NCI-H1417 treated with DMSO at 0.1 percent for 48 hours (cell line): ENCODE results near the gene SUPT3H.
"Not testable (repeated sequence)": the region's sequence is repeated elsewhere in the genome, so short reads cannot be mapped to it uniquely, and the experiment has no call there.

Experiments
- DNase-seq: peaks from one replicate; lab custom pipeline; 2025; lab: John Stamatoyannopoulos, UW

SUPT3H gene

DNA sequence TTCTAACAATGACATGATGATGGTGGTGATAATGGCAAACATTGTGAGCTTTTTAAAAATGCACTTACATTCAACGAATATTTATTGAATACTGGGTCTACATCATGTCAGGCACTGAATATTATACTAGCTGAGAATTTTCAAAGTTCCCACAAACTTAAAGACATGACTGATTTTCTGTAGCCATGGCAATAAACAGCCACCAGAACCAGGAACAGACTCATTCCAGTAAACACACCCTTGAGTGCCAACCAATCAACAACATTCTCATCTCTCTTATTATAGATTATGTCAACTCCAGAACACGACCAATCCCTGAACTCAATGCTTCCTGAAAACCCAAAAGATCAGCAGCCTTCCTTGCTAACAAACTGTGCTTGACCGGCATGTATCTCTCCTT is 262.0 kb downstream of the SUPT3H start:
- DNase-seq: no peak

DNA sequence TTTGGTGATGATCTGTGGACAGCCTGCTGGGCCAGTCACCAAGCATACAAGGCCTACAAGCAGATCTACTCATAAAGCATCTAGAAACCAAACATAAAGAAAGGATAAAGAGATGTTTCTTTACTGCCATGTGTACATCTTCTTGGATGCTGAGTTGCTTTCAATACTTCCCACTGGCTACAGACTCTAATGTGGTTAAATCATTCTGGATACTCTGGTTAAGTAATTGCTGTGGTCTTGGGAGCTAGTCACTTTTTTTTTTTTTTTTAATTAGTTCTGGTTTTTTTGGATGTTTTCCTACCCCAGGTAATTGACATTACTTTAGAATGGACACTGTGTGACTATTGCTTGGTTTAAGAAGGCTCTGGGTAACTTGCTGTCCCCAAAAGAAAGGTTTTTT is 265.0 kb downstream of the SUPT3H start:
- no peak for DNase-seq

DNA sequence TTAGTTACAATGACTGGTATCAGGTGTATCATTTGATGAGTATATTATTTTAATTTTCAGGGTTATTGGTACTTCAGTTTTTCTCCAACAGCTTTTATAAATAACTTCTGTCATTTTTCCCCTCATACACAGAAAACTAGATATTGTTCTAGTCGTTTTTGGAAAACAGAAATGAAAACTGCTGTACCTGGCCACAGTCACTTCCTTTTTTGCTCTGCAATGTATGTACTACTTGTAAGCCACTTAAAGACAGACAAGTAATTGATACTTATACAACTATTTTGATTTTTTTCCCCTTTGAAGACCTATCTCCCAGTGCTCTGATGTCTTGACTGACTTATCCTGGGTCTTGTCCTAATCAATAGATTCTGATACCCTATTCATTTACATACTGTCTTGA is 268.2 kb downstream of the SUPT3H start:
- DNase-seq: no peak

DNA sequence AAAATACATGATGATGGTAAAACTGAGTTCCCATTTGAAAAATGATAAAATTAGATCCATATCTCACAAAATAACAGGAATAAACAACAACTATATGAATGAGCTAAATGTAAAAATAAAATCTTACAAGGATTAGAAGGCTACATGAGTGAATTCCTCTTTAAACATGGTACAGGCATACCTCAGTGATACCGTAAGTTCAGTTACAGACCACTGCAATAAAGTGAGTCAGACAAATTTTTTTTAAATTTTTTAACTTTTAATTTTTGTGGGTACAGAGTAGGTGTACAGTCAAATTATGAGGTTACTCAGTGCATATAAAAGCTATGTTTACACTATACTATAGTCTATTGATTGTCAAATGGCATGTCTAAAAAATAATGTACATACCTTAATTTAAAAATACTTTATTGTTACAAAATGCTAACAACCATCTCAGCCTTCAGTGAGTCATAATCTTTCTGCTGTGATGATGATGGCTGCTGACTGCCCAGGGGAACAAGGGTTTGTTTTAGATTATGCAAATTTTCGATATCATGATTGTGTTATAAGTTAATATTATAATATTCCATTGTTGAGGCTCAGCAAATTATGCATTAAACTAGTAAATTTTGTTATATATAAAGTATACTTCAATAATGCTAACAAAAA is 272.4 kb downstream of the SUPT3H start:
- no peak for DNase-seq

DNA sequence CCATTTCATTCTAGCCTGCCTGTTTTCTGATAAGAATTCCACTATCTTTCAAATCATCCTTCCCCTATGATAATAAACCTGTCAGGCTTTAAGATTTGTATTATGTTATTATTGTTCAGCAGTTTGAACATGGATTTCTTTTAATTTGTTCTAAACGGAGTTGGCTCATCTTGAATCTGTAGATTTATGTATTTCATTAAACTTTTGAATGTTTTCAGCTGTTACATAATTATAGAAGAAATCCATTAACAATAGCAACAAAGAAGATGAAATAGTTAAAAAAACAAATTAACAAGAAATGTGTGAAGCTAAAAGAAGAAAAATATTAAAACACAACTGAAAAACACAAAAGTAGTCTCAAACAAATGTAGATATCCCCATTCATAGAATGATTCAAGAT is 273.3 kb downstream of the SUPT3H start:
- no peak for DNase-seq

DNA sequence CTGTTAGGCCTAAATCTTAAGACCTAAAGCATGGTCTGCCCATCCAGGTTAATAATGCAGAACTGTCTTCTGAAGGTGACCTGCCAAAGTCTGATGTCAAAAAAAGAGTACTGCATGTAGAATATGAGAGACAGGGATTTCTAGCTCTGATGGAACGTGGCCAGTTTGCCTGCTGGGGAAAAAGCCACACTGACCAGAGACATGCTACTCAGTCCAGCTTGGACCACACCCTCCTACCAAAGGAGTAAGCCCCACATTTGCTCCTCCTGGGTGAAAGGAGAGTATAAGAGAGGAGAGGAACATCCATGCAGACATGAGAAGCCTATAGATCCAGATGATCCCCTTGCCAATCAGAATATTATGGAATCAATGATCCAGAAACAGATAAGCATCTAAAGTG is 279.5 kb downstream of the SUPT3H start:
- no peak for DNase-seq

DNA sequence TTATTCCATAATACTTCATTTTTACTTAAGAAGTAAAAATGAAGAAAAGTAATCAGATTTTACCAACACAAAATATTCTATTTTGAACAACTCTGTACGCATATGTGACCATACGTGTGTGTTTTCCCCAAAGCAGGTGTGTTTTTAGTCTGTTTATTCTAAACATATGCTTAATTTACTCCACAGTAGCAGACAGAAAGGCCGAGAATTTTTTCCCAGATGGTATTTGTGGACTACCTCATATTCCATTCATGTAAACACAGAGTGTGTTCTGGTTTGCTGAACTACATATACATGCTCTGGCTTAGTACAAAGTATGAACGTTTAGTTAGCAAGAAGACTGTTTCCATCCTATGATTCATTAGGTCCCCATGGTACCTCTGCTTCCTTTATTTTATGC is 282.9 kb downstream of the SUPT3H start:
- DNase-seq: no peak

DNA sequence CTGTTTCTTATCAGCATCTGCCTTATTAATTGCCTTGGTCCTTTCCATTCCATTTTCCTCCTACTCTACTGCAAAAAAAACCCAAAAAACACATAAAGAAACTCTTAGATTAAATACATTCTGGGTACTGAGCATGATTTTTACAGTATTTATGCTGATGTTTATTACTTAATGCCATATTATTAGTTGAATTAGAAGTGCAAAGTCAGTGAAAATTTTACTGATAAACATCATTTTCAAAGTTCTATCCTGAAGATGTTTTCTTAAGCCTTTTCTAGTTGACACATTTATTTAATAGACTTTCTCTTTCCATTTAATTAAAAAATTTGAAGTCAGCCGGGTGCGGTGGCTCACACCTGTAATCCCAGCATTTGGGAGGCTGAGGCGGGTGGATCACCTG is 285.6 kb downstream of the SUPT3H start:
- no peak for DNase-seq

DNA sequence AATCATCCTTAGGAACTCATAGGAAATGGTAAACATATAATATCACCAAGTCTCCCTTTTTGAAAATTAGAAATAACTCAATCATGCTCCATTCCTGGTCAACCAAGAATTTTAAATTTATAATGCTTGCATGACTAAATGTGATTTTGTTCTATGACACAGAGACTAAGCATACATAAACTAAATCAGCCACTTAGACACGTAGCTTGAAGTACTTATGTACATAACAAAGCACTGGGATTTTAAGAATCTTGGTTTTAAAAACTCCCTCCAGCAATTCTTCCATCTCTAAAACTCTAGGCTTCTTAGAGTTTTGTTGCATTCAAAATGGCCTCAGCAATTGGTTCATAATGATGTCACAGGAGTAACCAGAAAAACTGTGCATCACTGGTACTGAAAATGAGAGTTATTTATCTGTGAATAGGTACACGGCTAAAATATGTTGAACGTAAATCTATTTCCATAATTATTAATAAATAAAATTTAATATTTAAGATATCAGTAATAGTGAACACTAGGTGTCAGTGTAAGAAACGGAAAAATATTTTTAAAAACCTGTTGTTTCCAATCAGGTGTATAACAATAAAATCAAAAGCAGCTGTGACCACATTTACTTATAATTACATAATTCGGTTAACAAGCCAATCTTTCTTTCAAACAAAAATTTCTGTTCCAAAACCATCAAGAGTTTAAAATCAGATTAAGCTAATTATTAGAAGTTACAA is 291.2 kb downstream of the SUPT3H start:
- no peak for DNase-seq

DNA sequence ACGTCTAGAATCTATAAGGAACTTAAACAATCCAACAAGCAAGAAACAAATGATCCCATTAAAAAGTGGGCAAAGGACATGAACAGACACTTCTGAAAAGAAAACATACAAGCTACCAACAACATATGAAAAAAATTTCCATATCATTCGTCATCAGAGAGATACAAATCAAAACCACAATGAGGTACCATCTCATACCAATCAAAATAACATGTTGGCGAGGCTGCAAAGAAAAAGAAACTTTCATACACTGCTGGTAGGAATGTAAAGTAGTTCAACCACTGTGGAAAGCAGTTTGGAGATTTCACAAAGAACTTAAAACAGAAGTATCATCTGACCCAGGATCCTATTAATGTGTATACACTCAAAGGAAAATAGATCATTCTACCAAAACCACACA is 293.5 kb downstream of the SUPT3H start:
- no peak for DNase-seq

DNA sequence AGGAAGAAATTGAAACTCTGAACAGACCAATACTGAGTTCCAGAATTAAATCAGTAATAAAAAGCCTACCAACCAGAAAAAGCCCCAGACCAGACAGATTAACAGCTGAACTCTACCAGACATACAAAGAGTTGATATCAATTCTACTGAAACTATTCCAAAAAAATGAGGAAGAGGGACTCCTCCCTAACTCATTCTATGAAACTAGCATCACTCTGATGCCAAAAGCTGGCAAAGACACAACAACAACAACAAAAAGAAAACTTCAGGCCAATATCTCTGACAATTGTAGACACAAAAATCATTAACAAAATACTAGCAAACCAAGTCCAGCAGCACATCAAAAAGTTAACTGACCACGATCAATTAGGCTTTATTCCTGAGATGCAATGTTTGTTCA is 295.6 kb downstream of the SUPT3H start:
- no peak for DNase-seq

DNA sequence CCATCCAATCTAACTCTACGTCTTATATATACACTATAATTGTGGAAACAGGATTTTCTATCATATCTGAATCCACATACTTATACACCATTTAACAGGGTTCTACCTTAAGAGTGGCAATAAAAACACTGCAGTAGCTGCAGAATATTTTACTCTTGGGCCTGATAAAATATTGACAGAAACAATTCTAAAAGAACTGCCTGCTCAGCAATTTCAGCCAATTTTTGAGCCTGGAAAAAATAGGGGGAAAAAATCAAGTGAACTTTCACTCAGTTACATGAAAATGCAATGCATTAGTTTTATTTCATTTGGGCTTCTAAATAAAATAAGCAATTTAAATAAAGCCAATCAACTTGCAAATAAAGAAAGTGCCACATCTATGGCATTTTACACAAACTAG is 296.1 kb downstream of the SUPT3H start:
- DNase-seq: no peak

DNA sequence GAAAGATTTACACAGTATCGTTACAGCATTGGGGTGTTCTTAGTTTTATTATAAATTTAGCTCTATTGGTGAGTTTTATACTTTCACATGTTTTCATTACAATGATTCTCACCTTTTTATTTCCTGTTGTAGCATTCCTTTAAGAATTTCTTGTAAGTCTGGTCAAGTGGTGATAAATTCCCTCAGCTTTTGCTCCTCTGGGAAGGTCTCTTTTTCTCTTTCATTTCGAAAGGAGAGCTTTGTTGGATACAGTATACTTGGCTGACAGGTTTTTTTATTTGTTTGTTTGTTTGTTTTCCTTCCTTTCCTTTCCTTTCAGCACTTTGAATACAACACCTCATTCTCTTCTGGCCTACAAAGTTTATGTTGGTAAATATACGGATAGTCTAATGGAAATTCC is 299.3 kb downstream of the SUPT3H start:
- no peak for DNase-seq

DNA sequence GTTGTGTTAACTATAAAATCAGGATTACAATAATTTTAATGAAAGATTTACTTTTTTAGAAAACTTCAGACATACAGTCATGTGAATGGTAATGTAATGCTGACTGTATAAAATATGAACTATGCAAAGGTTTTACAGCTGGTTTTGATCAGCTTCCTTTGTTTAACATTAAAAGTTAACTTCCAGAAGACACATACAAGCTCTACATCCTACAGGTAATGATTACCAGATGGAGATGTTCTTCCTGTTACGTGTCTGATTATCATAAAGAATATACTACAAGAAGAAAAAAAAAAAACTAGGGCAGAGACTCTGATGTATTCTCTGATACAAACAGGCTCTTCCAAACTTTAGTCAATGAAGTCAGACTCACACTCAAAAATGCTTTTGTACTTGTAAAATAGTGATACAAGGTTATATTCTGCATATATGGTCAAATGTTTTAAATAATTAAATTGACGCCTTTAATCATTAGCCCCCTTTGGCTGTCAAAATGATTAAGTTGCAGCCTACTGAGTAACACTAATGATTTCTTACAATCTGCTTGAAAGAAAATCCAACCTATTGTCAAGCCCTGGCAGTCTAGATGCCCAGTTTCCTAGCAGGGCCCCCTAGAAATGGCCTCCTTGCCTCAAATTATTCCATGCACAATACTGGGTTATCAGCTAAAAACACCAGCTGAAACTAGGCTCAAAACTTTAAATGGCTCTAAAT is 301.4 kb downstream of the SUPT3H start:
- DNase-seq: no peak

DNA sequence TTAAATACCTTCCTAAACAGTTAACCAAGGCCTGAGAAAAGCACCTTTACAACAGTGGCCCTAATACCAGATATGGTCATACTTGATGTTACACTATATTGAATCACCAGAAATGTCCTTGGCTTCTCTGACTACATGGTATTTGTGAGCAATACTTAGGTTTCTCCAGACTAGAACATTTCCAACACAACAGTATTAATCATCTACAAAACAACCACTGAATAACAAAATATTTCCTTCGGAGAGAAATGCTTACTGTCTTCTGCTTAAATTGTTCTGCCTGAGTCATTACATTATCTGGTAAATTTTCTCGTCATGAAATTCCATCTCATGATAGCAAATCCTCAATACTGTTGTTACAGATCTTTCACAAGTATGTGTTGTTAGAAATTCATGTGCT is 302.5 kb downstream of the SUPT3H start:
- no peak for DNase-seq

DNA sequence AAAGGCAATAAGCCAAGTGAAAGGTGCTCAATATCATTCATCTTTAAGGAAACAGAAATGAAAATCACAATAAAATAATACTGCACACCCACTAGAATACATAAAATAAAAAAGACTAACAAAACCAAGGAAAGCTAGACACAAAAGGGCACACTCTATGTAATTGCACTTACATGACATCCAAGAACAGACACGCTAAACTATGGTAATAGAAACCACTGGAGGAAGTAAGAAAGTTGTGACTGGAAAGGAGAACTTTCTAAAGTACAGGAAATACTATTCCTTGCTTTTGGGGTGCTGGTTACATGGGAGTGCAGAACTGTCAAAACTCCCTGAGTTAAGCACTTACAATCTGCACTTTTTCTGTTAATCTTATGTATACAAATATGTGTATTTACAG is 303.3 kb downstream of the SUPT3H start:
- DNase-seq: no peak

DNA sequence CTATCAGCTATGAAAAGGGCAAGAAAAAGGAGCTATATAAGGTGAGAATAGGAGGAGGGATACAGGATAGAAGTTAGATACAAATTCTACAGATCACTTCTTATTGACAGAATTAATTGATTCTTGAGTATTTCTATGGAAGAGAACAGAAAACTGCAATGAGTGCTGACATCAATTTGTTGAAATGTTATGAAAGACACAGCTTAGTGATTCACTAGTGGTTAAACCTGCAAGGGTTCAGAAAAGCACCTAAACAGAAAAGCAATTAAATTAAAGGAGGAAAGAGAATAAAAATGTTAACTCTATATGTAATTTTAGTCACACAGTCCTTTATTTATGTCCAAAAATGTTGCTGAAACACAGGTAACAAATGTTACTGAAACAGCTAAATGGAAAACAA is 304.0 kb downstream of the SUPT3H start:
- DNase-seq: no peak

DNA sequence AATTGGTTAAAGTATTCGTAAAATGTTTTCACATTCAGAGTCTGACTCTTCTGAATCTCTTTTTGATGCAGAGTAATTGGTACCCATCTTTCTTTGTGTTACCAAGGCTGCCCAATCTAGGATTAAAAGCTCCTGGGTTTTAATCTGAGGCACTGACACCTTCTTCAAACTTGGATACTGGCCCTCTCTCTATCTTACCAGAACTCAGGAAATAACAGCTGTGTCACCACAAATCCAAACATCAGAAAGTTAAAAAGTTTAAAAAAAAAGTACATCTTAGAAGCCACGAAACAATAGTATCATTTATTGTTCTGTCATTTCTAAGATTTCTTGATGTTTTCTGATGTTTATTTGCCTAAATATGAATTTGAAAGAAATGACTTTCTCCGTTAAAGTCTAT is 305.1 kb downstream of the SUPT3H start:
- no peak for DNase-seq

DNA sequence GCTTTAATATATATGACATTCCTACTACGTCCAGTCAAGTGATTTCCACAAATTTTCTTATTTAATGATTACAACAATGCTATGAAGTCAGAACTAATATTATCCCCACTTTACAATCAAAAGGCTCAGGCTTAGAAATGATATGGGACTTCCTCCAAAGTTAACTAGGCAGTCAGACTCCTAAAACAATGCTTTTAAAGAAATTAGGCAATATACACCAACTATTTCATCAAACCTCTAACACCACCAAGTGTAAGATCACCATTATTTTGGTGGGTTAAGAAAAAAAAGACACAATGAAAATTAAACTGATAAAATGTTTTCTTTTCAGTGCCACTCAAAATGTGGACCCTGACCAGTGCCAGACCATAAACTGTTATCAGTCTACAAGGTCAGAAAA is 305.7 kb downstream of the SUPT3H start:
- no peak for DNase-seq

DNA sequence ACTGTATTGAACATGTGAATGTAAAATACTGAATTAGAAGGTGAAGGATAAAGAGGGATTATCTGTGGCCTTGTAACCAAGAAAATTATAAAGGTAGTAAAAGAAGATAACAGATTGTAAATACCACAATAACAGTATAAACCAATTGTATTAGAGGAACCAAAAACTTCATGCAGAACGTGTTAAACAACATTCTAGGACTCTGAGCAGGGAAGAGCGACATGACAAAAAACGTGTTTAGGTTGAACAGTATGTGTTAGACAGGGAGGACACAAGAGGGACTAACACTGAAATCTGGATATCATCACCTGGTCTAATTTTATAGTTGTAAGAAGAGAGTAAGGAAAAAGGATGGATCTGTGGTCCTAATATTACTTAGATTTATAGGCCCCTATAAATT is 308.6 kb downstream of the SUPT3H start:
- DNase-seq: no peak

DNA sequence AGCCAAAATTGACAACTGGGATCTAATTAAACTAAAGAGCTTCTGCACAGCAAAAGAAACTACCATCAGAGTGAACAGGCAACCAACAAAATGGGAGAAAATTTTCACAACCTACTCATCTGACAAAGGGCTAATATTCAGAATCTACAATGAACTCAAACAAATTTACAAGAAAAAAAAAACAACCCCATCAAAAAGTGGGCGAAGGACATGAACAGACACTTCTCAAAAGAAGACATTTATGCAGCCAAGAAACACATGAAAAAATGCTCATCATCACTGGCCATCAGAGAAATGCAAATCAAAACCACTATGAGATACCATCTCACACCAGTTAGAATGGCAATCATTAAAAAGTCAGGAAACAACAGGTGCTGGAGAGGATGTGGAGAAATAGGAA is 310.3 kb downstream of the SUPT3H start:
- not testable (repeated sequence) for DNase-seq

DNA sequence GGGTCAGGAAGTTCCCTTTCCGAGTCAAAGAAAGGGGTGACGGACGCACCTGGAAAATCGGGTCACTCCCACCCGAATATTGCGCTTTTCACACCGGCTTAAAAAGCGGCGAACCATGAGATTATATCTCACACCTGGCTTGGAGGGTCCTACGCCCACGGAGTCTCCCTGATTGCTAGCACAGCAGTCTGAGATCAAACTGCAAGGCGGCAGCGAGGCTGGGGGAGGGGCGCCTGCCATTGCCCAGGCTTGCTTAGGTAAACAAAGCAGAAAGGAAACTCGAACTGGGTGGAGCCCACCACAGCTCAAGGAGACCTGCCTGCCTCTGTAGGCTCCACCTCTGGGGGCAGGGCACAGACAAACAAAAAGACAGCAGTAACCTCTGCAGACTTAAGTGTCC is 315.1 kb downstream of the SUPT3H start:
- DNase-seq: not testable (repeated sequence)

DNA sequence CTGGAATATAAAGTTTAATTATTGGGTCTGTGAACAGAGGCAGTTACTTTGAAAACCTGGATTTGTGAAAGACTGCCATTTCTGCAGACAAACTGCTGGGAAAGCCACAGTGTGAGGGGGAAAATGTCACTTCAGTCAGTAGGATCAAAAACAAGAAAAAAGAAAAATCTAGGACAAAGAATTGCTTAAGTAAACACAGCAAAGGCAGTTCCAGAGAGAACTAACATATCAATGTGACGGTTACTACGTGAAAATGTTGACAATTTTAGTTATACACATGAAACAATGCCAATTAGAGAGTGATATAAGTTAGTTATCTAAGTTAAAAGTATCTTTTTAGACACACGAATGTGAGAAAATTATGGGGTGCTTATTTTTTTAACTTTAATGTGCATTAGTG is 320.0 kb downstream of the SUPT3H start:
- DNase-seq: no peak
